ENCODE measurements around the gene NDUFS4. TPM values are rescaled to one million over a fixed set of nuclear protein-coding genes. Genes with fewer than 3 reads are reported as not detected.
A peak's percentile ranks its signal among the peaks of the same experiment; 100 is the strongest.

Gene NDUFS4
- total and polyA plus RNA-seq, 9 of the 15 experiments (the other 6 are each of a cell fraction or from before 2014, with no cell fraction given) = 68.7 to 313 (median 113) TPM

- TF ChIP-seq, protein P1, sequence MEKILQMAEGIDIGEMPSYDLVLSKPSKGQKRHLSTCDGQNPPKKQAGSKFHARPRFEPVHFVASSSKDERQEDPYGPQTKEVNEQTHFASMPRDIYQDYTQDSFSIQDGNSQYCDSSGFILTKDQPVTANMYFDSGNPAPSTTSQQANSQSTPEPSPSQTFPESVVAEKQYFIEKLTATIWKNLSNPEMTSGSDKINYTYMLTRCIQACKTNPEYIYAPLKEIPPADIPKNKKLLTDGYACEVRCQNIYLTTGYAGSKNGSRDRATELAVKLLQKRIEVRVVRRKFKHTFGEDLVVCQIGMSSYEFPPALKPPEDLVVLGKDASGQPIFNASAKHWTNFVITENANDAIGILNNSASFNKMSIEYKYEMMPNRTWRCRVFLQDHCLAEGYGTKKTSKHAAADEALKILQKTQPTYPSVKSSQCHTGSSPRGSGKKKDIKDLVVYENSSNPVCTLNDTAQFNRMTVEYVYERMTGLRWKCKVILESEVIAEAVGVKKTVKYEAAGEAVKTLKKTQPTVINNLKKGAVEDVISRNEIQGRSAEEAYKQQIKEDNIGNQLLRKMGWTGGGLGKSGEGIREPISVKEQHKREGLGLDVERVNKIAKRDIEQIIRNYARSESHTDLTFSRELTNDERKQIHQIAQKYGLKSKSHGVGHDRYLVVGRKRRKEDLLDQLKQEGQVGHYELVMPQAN (IDR thresholded peaks at IDR 0.05; ENCODE audit: borderline replicate concordance) = peak; percentile 31; the same call in 1 of the 2 replicates
- TF ChIP-seq ZMIZ1 (IDR thresholded peaks at IDR 0.05; ENCODE audit: low read depth in 2 of 2, low read length in 2 of 2) = 0 out of 4 replicates have a peak, but pooled peaks of 1 of the 2 experiments have one; percentile 20
- TF ChIP-seq, protein P2, sequence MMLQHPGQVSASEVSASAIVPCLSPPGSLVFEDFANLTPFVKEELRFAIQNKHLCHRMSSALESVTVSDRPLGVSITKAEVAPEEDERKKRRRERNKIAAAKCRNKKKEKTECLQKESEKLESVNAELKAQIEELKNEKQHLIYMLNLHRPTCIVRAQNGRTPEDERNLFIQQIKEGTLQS (IDR thresholded peaks at IDR 0.05) = peak; percentile 70
- TF ChIP-seq, protein P2 (CRISPR knock-in tag; conservative IDR thresholded peaks at IDR 0.05) = no peak
- 0 out of 2 replicates have a peak, but pooled peaks have one; percentile 24 for TF ChIP-seq FOXP1 (CRISPR knock-in tag; IDR thresholded peaks at IDR 0.05)
- TF ChIP-seq ZNF24 (IDR thresholded peaks at IDR 0.05) = peak; percentile 30; the same call in 1 of the 2 replicates
- TF ChIP-seq ATF1 (CRISPR knock-in tag; IDR thresholded peaks at IDR 0.05) = no peak
- peak; percentile 81 for TF ChIP-seq ATF1 (tag; IDR thresholded peaks at IDR 0.05)
- peak; percentile 14; the same call in 1 of the 2 replicates for TF ChIP-seq BMI1 (IDR thresholded peaks at IDR 0.05; ENCODE audit: low read length)
- TF ChIP-seq BCOR (IDR thresholded peaks at IDR 0.05) = peak; percentile 48; the same call in 1 of the 2 replicates
- TF ChIP-seq PKNOX1 (IDR thresholded peaks at IDR 0.05) = peak; percentile 57
- TF ChIP-seq NR3C1 (CRISPR knock-in tag; IDR thresholded peaks at IDR 0.05) = no peak
- TF ChIP-seq NRF1 (conservative IDR thresholded peaks at IDR 0.05 in 1 of 2, IDR thresholded peaks at IDR 0.05 in 1 of 2) = peak in 1 of 2 experiments; percentile 39; a peak in 1 of 4 replicates
- peak; percentile 64; the same call in 1 of the 2 replicates for TF ChIP-seq GTF2A2 (tag; IDR thresholded peaks at IDR 0.05)
- TF ChIP-seq POLR2H (tag; IDR thresholded peaks at IDR 0.05; ENCODE audit: low read depth) = peak; percentile 89
- 0 out of 2 replicates have a peak, but pooled peaks have one; percentile 72 for TF ChIP-seq ILF3 (IDR thresholded peaks at IDR 0.05; ENCODE audit: borderline replicate concordance)
- TF ChIP-seq, protein P3, sequence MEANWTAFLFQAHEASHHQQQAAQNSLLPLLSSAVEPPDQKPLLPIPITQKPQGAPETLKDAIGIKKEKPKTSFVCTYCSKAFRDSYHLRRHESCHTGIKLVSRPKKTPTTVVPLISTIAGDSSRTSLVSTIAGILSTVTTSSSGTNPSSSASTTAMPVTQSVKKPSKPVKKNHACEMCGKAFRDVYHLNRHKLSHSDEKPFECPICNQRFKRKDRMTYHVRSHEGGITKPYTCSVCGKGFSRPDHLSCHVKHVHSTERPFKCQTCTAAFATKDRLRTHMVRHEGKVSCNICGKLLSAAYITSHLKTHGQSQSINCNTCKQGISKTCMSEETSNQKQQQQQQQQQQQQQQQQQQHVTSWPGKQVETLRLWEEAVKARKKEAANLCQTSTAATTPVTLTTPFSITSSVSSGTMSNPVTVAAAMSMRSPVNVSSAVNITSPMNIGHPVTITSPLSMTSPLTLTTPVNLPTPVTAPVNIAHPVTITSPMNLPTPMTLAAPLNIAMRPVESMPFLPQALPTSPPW (CRISPR knock-in tag; IDR thresholded peaks at IDR 0.05) = 0 out of 2 replicates have a peak, but pooled peaks have one; percentile 19
- TF ChIP-seq KAT8 (IDR thresholded peaks at IDR 0.05; ENCODE audit: low read depth) = peak; percentile 62; the same call in 1 of the 2 replicates
- 0 out of 2 replicates have a peak, but pooled peaks have one; percentile 43 for TF ChIP-seq ZNF165 (CRISPR knock-in tag; IDR thresholded peaks at IDR 0.05; ENCODE audit: borderline replicate concordance)
These were observed at the start of gene NDUFS4 (continued) for GRCh38 chr5:53560506-53561191.
